Fibroblast of mammary gland (primary cell): ENCODE results near the gene PPP4R2.

Experiments used
- DNase-seq: peaks from one replicate; pipeline ENCODE4 v3.0.0-alpha.2; 2010; ENCODE audit warnings: low read depth
- H3K4me3 ChIP-seq: 2 replicates; pipeline ENCODE4 v1.5.1; 2011; ENCODE audit warnings: low read depth, mild to moderate bottlenecking, low read length, moderate library complexity; ENCODE audit not compliant: control insufficient read depth
- TF ChIP-seq, protein P1 (sequence below): conservative IDR thresholded peaks from 2 replicates; pipeline ENCODE4 v1.5.1; 2011; ENCODE audit warnings: low read depth, low read length, inconsistent platforms; ENCODE audit not compliant: control insufficient read depth, insufficient read depth

The PPP4R2 gene

DNA sequence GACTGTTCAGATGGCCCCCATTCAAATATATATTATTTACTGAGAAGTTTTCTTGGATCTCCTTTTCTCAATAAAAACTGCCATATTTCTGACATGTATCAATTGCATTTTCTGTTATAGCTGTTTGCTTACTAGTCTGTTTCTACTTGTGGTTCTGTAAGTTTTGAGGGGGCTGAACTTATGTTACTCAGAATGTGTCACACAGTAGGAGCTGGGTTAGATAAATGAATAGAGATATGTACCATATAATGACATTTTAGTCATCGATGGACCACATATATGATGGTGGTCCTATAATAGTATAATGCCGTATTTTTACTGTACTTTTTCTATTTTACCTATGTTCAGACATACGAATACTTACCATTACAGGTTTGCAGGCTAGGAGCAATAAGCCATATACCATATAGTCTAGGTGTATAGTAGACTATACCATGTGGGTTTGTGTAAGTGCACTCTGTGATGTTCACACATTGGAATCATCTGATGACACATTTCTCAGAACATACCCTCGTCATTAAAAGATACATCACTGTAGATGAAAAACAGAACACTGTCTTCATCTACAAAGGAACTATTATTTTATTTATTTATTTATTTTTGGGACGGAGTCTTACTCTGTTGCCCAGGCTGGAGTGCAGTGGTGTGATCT, 22.3 kb downstream of the PPP4R2 start:
- TF ChIP-seq, protein P1, sequence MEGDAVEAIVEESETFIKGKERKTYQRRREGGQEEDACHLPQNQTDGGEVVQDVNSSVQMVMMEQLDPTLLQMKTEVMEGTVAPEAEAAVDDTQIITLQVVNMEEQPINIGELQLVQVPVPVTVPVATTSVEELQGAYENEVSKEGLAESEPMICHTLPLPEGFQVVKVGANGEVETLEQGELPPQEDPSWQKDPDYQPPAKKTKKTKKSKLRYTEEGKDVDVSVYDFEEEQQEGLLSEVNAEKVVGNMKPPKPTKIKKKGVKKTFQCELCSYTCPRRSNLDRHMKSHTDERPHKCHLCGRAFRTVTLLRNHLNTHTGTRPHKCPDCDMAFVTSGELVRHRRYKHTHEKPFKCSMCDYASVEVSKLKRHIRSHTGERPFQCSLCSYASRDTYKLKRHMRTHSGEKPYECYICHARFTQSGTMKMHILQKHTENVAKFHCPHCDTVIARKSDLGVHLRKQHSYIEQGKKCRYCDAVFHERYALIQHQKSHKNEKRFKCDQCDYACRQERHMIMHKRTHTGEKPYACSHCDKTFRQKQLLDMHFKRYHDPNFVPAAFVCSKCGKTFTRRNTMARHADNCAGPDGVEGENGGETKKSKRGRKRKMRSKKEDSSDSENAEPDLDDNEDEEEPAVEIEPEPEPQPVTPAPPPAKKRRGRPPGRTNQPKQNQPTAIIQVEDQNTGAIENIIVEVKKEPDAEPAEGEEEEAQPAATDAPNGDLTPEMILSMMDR: no peak
- no peak overlapping the region for H3K4me3 ChIP-seq
- no peak for DNase-seq

DNA sequence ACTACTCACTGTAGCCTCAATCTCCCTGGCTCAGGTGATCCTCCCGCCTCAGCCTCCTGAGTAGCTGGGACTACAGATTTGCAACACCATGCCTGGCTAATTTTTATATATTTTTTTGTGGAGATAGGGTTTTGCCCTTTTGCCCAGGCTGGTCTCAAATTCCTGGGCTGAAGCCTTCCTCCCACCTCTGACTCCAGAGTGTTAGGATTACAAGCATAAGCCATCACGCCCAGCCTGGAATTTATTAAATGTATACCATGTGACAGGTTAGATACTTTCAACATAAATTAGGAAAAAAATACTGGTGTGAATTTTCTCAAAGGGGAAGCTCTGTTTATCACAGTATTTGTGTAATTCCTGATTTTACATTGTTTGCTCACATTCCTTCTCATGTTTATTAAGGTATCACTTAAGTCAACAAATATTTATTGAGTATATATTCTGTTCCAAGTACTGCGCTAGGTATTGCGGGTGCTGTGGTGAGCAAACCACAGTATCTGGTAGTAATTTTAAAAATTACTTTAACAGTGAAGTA, 24.8 kb downstream of the PPP4R2 start:
- H3K4me3 ChIP-seq: no peak overlapping the region
- no peak for DNase-seq
- TF ChIP-seq, protein P1: no peak

DNA sequence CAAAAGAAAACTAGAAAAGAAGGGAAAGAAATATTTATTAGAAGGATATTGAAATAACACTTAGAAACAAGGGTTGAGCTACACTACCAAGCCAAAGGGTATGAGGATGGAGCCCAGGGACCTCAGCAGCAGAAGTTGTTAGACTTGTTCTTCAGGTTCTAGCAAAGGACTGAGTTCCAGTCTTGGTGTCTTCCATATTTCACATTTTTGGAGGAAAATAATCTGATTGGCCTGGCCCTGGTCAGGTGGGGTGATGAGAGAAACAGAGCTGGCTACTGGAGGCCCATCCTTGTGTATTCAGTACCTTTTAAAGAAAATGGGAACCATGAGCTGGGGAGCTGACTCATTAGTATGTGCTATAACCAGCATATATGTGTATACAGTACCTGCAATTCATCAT, 28.2 kb downstream of the PPP4R2 start:
- TF ChIP-seq, protein P1: no peak
- no peak for DNase-seq
- H3K4me3 ChIP-seq: no peak overlapping the region

DNA sequence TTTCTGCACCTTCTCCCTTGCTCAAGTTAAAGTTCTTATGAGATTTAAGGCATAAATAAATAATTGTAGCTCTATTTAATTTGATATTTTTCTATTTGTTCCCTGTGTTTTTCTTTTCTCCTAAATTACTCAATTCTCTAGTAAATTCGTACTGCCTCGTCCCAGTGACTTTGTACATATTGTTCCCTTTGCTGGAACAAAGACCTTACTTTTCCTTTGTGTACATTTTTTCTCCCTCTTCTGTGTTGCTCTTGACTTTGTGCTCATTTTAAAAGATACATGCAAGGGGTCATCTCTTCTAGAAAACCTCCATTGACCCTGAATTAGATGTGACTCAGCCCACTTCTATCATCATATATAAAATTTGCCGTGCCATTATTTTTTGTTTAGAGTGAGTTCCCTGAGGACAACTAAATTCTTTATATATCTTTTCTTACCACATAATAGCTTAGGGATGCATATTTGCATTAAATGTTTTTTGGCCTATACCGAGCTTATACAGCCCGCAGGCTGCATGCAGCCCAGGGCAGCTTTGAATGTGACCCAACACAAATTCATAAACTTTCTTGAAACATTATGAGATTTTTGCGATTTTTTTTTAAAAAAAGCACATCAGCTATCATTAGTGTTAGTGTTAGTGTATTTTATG, 29.6 kb downstream of the PPP4R2 start:
- no peak overlapping the region for H3K4me3 ChIP-seq
- no peak for DNase-seq
- TF ChIP-seq, protein P1: no peak

DNA sequence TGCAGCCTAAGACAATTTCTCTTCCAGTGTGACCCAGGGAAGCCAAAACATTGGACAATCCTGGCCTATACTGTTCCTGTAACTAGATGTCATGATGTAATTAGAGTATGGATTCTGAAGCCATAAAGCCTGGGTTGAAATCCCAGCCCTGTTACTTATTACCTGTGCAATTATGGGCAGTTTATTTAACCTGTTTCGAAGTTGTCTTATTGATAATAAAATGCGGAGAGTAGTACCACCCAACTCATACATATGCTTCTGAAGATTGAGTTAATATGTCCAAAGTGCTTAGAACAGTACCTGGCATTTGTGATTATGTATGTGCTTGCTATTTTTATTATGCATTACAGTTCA, 30.1 kb downstream of the PPP4R2 start:
- no peak for DNase-seq
- TF ChIP-seq, protein P1: no peak
- H3K4me3 ChIP-seq: no peak overlapping the region

DNA sequence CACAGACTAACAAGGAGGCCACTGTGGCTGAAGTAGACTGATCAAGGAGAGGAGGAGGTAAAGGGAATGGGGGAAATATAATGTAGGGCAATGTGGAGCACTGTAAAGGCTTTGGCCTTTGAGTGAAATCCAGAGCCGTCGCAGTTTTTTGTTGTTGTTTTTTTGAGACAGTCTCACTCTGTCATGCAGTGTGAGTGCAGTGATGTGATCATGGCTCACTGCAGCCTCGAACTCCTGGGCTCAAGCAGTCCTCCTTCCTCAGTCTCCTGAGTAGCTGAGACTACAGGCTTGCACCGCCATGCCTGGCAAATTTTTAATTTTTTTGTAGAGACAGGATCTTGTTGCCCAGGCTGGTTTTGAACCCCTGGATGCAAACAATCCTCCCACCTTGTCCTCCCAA, 32.2 kb downstream of the PPP4R2 start:
- DNase-seq: no peak
- no peak overlapping the region for H3K4me3 ChIP-seq
- TF ChIP-seq, protein P1: no peak
